ENCODE data around the gene POU2F2. TPM values are rescaled to one million over a fixed set of nuclear protein-coding genes. Genes with fewer than 3 reads are reported as not detected.

Gene POU2F2
- polyA plus RNA-seq, 1 experiment = 1.9 TPM

GRCh38 chr19:42038666-42039065 is 93.6 kb downstream of the POU2F2 start:
- ChIA-PET POLR2A (no interaction called here), CTCF (no interaction called here)
- DNase-seq (ENCODE audit: low read depth, low spot score) = no peak
- Histone ChIP-seq H3K9me3 (ENCODE audit: control insufficient read depth, insufficient read depth, low read length) (no peaks in the 10 kb centered on the region), H3K27ac (ENCODE audit: low read depth, low read length) (no peak overlapping the region), H3K27me3 (ENCODE audit: control insufficient read depth, insufficient read depth, low read length) (peaks cover 14% of the 10 kb centered on the region), H3K4me3 (ENCODE audit: low read depth, low read length) (no peak overlapping the region)
- TF ChIP-seq CTCF (IDR thresholded peaks at IDR 0.05; ENCODE audit: low read depth, low read length) = no peak

GRCh38 chr19:42037649-42038048 is 94.6 kb downstream of the POU2F2 start:
- no peak overlapping the region for H3K4me3 ChIP-seq (ENCODE audit: low read depth, low read length)
- peaks cover 10% of the 10 kb centered on the region for H3K27me3 ChIP-seq (ENCODE audit: control insufficient read depth, insufficient read depth, low read length)
- no peak for TF ChIP-seq CTCF (IDR thresholded peaks at IDR 0.05; ENCODE audit: low read depth, low read length)
- DNase-seq (ENCODE audit: low read depth, low spot score) = no peak
- H3K9me3 ChIP-seq (ENCODE audit: control insufficient read depth, insufficient read depth, low read length) = no peaks in the 10 kb centered on the region
- POLR2A ChIA-PET = no interaction called here
- H3K27ac ChIP-seq (ENCODE audit: low read depth, low read length) = no peak overlapping the region
- CTCF ChIA-PET = interaction anchor here (0.8 kb wide), 1 partner anchor 396 kb away, joined by 3 read pairs; no protein-coding TSS in a partner anchor

Small RNA genes within 50 kb of the gene (small RNA-seq; reads per million reads assigned to genes)
- gene MIR4323 (ENCODE audit: insufficient read length, low read depth) = not detected

Other genes with a start within 250 kb of the POU2F2 start
- gene ARHGEF1, start 249.3 kb downstream of the POU2F2 start, polyA plus RNA-seq (2011; rRNA removed) = 19.5 and 24.1 TPM in 2 replicates
- gene ERFL, start 204.0 kb downstream of the POU2F2 start, polyA plus RNA-seq (2011; rRNA removed) = not detected in 2 replicates
- gene RABAC1, start 173.1 kb downstream of the POU2F2 start, polyA plus RNA-seq (2011; rRNA removed) = 149 and 215 TPM in 2 replicates
- 0.05 TPM in 1 of 2 replicates, not detected in the other for gene ATP1A3, start 138.2 kb downstream of the POU2F2 start, polyA plus RNA-seq (2011; rRNA removed)
- 0.04 and 0.05 TPM in 2 replicates for gene GRIK5, start 62.2 kb downstream of the POU2F2 start, polyA plus RNA-seq (2011; rRNA removed)
- 5.5 and 9.0 TPM in 2 replicates for gene ZNF574, start 56.3 kb downstream of the POU2F2 start, polyA plus RNA-seq (2011; rRNA removed)
- gene DEDD2, start 85.2 kb upstream of the POU2F2 start, polyA plus RNA-seq (2011; rRNA removed) = 11.8 and 13.8 TPM in 2 replicates
- 4.6 and 5.4 TPM in 2 replicates for gene ZNF526, start 87.9 kb upstream of the POU2F2 start, polyA plus RNA-seq (2011; rRNA removed)
- 20.1 and 27.3 TPM in 2 replicates for gene GSK3A, start 110.2 kb upstream of the POU2F2 start, polyA plus RNA-seq (2011; rRNA removed)
- 29.4 and 31.1 TPM in 2 replicates for gene ERF, start 122.7 kb upstream of the POU2F2 start, polyA plus RNA-seq (2011; rRNA removed)
- 2.9 and 4.2 TPM in 2 replicates for gene CIC, start 136.8 kb upstream of the POU2F2 start, polyA plus RNA-seq (2011; rRNA removed)
- gene PRR19, start 169.7 kb upstream of the POU2F2 start, polyA plus RNA-seq (2011; rRNA removed) = 0.40 and 0.92 TPM in 2 replicates
- 34.7 and 38.0 TPM in 2 replicates for gene PAFAH1B3, start 170.2 kb upstream of the POU2F2 start, polyA plus RNA-seq (2011; rRNA removed)
- not detected in 2 replicates for gene TMEM145, start 180.9 kb upstream of the POU2F2 start, polyA plus RNA-seq (2011; rRNA removed)
- 9.9 and 10.6 TPM in 2 replicates for gene MEGF8, start 193.2 kb upstream of the POU2F2 start, polyA plus RNA-seq (2011; rRNA removed)

Data from AG04450 (cell line).